GM15510 (cell line): ENCODE data around the gene GRID1.

Experiments
- POLR2A ChIP-seq: IDR thresholded peaks from 3 replicates; pipeline ENCODE4 v1.6.1; 2011; ENCODE audit warnings: borderline replicate concordance; ENCODE audit not compliant: insufficient read length; ENCODE audit errors: extremely low read depth

The GRID1 gene

DNA sequence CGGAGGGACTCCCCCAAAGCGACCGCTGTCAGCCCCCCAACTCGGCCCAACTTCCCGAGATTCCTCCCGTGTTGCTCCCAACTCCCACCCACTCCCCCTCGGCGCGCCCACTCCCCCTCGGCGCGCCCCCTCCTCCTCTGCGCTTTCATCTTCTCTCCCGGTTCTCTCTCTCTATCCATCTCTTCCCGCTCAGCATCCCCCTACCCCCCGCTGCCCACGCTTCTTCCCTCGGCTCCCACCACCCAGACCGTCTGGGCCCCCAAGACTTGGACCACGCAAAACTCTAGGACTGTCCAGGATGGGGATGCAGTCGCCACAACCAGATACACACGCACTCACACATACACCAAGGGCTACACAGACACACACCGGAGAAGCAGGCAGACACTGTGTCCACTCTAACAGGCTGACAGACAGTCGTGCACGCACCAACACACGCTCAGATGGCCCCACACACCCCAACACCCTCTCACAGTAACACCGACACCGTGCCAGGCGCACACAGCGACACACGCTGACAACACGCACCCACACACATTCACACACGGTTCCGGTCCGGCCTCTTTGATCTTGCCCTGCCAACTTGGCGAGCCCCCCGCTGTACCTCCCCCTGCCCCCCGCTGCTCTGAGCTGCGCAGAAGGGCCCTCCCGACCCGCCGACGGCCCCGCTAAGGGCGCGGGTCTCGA lies 1.1 kb downstream of the GRID1 start:
- no peak for TF ChIP-seq POLR2A

GRCh38 chr10:86364491-86365345 lies 1.9 kb downstream of the GRID1 start:
- no peak for TF ChIP-seq POLR2A

DNA sequence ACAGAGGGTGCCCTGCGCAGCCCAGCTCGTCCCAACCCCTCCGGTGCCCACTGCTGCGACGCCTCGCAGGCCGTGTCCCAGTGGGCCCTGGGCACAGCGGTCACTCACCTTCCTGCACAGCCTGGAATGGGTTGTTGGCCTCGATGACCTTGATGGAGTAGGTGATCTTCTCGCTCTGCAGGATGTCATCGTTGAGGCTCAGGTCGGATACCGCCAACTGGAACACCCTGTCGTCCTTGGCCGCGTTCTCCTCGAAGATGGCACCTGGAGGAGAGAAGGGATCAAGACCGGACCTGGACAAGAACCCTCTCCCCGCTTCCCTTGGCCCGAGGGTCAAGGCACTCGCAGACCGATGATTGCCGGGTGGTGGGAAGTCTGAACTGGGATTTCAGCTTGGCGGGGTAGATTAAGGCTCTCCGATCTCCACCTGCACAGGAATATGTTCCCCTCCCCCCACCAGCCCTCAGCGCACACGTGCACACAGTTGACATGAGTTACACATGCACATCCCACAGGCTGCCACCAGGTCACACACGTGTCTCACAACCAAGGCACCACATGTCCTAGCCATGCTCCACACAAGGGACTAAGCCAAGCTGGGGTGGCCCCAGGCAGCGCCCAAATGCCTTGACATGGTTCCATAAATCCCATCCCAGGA lies 2.6 kb downstream of the GRID1 start:
- TF ChIP-seq POLR2A, result no peak

DNA sequence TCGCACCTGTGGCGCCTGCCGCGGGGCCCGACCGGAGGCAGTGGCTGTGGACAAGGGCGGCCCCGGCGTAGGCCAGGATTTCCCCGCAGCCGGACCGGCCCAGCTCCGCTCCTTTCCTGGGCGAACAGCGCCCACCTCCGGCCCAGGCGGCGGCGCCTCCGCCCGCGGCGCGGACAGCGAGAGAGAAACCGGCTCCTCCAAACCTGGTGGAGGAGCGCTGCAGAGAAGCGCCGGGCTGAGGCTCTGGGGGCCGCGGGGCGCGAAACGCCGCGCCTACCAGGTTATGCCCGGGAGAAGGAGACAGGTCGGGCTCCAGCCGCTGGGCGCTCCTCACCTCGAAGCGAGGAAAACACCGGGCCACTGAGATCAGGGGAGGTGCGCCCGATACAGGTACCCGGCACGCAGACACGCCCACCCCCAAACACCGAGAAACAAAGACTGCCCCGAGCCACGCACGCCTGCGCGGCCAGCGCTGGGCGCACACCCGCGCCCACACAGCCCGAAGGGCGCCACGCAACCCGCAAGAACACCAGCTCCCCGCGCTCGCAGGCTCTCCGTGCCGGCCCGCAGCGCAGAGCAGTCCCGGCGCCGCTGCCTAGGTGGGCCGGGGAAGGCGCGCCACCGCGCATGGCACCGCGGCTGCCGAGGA lies 3.3 kb downstream of the GRID1 start:
- TF ChIP-seq POLR2A, result no peak

DNA sequence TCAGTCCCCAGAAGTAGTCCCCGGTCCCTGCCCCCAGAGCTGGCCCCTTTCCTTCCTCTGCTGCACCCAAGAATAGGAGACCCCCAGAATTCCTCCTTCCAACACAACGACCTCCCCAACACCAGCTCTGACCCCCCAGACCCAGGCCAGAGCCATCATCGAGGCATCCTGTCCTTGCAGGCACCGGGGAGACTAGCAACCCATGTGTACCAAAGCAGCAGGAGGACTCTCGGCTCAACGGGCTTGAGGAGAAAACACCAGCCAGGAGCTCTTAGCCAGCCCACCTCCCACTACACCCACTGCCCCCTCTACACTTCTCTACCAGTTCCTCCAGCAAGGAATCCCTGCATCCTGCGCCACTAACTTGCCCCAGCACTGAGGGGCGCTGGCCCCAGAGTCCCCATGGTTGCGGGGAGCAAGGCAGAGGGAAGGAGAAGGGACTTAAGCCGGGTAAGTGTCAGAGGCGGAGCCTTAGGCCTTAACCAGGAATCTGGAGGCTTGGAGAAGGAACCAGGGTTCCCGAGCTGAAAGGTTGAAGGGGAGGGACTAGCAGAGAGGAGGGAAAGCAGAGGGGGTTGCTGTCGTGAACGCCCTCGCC lies 3.9 kb downstream of the GRID1 start:
- no peak for TF ChIP-seq POLR2A

DNA sequence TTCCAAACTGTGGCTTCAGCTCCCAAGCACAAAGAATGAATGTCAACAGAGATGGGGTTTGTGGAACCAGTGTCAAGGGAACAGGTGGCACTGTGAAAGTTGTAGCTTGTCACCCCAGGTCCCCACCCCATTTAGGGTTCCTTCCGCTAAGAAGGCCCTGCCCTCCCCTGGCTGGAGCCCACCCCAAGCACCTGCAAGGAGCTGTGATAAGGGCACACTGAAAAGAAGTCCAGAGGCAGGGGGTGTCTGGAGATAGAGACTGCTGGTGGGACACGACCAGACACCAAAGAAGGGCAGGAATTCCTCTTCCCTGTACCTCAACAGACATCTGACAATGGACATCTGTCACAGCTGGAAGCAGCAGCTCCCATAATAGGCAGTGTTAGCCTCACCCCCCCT lies 4.5 kb downstream of the GRID1 start:
- no peak for TF ChIP-seq POLR2A

- TF ChIP-seq POLR2A, result no peak
These were observed 5.2 kb downstream of the GRID1 start for GRCh38 chr10:86361156-86362128.

DNA sequence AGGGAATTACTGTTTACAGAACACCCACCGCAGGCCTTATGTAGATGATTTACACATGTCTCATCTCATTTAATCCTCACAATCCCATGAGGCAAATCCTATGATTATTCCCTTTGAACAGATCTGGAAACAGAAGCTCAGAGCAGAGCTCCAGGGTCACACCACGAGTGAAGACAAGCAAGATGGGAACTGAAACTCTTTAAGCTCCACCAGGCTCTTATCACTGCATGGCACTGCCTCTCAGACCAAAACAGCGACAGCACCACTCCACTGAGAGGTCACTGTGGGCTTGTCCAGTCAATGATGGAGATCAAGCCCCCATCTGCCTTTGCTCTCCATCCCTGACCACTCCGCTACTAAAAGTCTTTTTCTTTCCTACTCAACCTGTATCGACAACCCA lies 5.9 kb downstream of the GRID1 start:
- no peak for TF ChIP-seq POLR2A

DNA sequence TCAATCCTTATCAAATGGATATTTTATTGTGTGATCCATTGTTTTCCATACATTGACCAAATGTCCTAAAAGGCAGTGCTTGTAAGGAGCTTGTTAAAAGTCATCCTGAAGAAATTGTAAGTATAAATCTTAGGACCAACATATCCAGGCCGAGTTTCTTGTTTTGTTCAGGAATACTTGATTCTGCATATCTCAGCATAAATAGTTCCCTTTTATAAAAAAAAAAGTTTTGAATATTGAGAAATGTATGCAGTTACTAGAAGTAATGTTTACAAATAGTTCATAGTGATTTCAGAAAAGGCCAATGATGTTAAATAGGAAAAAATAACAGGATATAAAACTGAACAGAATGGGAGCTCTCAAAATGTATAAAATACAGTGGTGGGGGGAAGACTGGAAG lies 6.6 kb downstream of the GRID1 start:
- no peak for TF ChIP-seq POLR2A

DNA sequence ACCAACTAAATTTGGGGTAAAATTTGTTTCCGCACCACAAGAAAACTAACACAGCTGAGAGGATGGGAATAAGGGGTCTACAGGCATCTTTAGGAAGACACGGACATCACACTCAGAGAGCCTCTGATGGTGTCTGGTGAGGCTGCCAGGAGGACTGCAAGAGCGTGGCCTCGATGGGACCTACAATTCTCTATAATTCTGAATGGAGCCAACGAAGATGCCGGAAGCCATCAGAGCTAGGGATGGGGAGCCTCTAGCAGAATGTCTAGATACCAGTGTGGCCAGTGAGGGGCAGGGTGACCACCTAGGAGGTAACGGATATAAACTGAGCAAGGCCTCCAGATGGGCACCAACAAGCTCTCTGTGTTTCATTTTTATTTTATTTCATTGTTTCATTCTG lies 7.5 kb downstream of the GRID1 start:
- TF ChIP-seq POLR2A, result no peak

DNA sequence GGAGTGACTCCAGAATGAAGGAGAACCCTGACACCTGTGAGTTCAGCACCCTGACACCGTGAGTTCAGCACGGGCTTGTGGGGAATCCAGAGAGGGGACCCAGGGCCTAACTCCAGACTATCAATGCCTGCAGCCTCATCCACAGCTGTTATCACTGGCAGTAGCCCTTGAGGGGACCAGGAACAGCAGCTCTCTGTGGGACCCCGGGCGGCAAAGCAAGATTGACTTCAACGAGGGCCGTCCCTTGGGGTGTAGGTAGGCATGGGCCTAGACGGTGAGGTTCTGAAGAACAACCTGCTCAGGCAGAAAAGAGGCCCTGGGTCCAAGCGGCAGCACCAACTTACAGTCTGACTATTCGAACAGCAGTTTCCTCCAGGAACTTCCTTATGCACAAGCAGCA lies 8.9 kb downstream of the GRID1 start:
- no peak for TF ChIP-seq POLR2A

GRCh38 chr10:86357041-86357440 lies 9.6 kb downstream of the GRID1 start:
- no peak for TF ChIP-seq POLR2A

DNA sequence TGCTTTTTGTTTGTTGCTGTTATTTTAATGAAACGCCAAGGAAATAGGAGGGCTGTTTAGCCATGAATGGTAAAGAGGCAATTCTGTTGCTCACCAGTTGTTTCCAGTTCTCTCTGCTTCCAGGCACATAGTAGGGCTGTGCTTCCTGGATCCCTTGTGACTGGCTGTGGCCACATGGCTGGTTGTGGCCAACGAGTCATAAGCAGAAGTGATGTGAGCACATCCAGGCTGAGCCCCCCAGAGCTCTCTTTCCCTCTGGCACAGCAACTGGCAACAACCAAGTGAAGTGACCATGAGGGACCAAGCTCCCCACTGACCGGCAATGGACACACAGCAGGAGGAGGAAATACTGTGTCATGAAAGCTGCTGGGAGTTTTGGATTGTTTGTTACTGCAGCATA lies 10.3 kb downstream of the GRID1 start:
- TF ChIP-seq POLR2A, result no peak
